ENCODE measurements around the gene BRD4. TPM values are rescaled to one million over a fixed set of nuclear protein-coding genes. Genes with fewer than 3 reads are reported as not detected.

BRD4 gene
- total RNA-seq (ENCODE audit: low replicate concordance): 15.5 and 25.3 TPM in 2 replicates

DNA sequence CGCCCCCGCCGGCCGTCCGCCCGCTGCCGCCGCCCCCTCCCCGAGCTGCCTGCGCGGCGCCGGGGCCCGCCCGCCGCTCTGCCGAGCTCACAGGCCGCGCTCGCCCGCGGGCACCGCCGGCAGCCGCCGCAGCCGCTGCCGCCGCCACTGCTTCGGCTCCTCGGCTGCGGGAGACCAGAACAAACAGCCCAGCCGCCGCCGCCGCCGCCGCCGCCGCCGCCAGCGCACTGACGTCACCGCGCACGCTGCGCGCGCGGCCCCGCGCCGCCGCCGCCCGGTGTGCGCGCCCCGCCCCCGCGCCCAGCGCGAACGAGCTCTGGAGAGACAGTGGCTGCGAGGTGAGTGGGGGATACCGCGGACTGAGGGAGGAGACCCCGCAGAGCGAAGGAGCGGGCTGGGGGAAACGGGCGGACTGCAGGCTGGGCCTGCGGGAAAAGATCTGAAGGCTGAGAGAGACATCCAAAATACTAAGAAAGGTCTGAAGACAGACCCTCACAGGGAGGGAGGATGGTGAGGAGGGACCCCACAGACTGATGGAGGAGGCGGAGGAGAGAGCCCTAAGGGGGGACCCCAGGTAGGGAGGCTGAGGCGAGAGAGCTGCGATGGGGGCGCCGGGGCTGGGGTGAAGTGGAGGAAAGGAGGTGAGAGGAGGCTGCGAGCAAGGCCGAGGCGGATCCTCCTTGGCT lies at the start of gene BRD4:
Gene BRD4, minus strand, starts transcription at position 229 of the 686 bp plus-strand sequence. CDS start 59,440 bp downstream, outside the sequence.
- TF ChIP-seq, protein P1, sequence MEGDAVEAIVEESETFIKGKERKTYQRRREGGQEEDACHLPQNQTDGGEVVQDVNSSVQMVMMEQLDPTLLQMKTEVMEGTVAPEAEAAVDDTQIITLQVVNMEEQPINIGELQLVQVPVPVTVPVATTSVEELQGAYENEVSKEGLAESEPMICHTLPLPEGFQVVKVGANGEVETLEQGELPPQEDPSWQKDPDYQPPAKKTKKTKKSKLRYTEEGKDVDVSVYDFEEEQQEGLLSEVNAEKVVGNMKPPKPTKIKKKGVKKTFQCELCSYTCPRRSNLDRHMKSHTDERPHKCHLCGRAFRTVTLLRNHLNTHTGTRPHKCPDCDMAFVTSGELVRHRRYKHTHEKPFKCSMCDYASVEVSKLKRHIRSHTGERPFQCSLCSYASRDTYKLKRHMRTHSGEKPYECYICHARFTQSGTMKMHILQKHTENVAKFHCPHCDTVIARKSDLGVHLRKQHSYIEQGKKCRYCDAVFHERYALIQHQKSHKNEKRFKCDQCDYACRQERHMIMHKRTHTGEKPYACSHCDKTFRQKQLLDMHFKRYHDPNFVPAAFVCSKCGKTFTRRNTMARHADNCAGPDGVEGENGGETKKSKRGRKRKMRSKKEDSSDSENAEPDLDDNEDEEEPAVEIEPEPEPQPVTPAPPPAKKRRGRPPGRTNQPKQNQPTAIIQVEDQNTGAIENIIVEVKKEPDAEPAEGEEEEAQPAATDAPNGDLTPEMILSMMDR (IDR thresholded peaks at IDR 0.05; ENCODE audit: insufficient read depth, low read length): no peak
- peak; percentile 37 for DNase-seq (ENCODE audit: low read depth)
- peak within 1 kb of the TSS; percentile 91 for H3K4me3 ChIP-seq (ENCODE audit: low read depth, low read length)

DNA sequence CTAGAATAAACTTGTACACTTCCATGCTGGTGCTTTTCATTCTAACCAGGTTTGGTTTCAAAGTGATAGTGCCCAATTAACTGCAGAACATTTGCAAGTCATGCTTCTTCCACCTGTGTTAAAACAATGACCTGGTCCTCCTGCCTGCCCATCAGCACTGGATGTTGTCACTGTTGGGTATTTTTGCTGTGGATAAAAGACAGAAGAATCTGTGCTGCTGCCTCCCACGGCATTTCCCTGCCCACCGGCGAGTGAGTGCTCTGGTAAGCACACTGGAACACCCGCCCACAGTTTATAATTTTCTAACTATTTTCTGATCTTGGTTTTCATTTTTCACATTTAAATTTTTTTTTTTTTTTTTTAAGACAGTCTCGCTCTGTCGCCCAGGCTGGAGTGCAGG lies 49.5 kb upstream of the BRD4 start:
- DNase-seq (ENCODE audit: low read depth): no peak
- TF ChIP-seq, protein P1 (IDR thresholded peaks at IDR 0.05; ENCODE audit: insufficient read depth, low read length): no peak
- no peak overlapping the region for H3K4me3 ChIP-seq (ENCODE audit: low read depth, low read length)

DNA sequence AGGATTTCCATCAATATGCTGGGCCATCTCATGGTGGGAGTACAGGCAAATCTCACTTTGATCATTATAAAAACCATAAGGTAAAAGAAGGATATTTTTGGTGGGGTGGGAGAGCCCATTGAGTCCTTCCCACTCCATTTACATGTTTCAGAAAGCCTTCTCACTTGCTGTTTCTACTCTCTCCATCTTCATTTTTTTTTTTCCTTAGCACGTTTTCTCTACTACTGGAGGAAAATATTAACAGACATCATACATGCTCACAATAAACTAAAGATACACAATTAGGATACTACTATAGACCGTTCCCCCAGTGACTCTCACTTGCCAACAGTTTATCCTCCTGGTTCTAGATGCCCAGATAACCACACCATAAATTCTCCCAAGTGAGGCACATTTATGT lies 49.1 kb upstream of the BRD4 start:
- no peak for DNase-seq (ENCODE audit: low read depth)
- TF ChIP-seq, protein P1 (IDR thresholded peaks at IDR 0.05; ENCODE audit: insufficient read depth, low read length): no peak
- H3K4me3 ChIP-seq (ENCODE audit: low read depth, low read length): no peak overlapping the region

DNA sequence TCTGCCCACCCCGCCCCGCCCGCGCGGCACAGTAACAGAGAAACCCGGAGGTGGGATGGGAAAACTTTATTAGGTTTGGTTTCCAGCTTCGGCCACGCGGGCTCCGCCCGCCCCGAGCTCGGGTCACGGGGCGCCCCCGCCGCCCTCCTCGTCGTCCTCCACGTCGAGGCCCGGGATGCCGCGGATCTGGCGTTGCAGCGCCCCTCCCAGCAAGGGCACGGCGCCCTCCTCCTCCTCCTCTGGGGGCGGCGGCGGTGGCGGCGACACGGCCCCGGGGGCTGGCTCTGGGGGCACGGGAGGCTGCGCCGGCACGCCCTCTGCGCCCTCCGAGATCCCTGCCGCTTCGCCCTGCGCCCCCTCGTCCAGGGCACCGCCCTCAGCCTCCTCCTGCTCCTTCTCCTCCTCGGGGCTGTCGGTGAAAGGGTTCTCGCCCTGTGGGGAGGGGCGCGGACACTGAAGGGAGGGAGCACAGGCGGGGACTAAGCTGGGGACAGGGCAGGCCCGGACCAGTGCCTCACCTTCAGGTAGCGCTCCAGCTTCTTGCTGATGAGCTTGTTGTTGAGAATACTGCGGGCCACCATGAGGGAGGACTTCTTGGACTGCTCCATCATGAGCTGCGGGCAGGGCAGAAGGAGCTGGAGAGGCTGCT lies 47.8 kb upstream of the BRD4 start:
- DNase-seq (ENCODE audit: low read depth): peak; percentile 39
- peak overlapping the region; percentile 71 for H3K4me3 ChIP-seq (ENCODE audit: low read depth, low read length)
- TF ChIP-seq, protein P1 (IDR thresholded peaks at IDR 0.05; ENCODE audit: insufficient read depth, low read length): no peak

DNA sequence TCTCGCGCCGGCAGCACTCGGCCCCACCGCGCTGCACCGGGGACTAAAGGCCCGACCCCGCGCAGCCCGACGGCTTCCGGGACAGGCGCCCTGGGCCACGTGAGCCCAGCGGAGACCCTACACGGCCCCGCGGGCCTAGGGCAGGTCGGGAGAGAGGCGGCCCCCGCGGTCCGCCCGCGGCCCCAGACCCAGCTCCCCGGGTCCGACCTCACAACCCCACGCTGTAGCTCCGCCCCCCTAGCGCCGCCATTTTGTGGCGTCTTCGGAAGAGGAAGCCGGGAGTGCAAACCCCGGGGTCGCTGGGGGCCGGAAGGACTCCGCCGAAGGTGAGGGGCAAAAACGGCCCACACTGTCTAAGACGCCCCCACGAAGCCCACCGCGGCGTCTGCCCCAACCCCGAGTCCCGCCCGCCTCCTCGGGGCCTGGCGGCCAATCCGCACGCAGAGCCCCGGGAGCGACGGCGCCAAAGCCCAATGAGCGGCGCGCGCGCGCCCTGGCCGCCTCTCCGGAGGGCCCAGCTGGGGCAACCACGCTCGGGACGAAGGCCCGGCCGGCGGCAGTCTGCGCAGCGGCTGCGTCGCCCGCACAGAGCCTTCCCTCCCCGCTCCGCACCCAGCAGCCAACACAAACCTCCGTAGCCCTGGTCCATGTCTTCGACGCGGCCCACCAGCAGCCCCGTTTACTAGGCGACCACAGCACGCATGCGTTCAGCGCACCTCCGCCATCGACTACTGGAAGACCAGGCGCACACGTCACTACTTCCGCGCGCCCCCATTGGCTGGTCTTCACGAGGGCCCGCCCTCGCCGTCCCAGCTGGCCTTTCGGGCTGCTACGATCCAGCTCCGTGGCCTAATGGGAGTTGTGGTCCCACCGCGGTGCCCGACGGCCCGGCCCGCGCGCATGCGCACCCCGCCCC lies 47.0 kb upstream of the BRD4 start, which contains the start of gene AKAP8:
Gene AKAP8, minus strand, starts transcription at position 705 of the 916 bp plus-strand sequence. Its CDS starts 56 bp downstream, at position 649.
- TF ChIP-seq, protein P1 (IDR thresholded peaks at IDR 0.05; ENCODE audit: insufficient read depth, low read length): no peak
- H3K4me3 ChIP-seq (ENCODE audit: low read depth, low read length): peak within 1 kb of the TSS; percentile 98
- peak; percentile 98 for DNase-seq (ENCODE audit: low read depth)

DNA sequence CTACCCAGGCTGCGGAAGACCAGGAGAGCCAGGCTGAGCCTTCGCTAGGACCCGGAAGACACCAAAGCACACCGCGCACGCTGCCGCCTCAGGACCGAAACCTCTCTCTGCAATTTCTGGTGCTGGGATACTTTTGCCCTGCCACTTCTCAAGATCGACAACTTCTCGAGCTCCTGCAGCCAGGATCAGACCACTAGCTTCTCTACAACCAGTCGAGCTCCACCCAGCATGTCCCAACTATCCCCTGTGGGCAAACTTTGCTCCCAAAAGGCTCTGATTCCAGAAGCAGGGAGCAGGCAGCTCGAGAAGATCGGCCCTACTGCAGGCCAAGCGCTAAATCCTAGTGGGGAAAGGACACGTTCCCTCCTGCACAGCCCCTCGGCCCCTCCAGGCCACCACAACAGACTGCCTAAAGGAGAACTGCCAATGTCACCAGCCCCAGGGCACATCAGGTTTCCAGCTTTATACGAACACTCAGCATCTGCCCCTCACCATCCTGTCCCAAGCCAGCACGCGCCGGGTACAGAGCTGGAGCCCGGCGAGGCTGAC lies 46.3 kb upstream of the BRD4 start:
- TF ChIP-seq, protein P1 (IDR thresholded peaks at IDR 0.05; ENCODE audit: insufficient read depth, low read length): no peak
- peak; percentile 53 for DNase-seq (ENCODE audit: low read depth)
- peak overlapping the region; percentile 98 for H3K4me3 ChIP-seq (ENCODE audit: low read depth, low read length)
